Esophagus squamous epithelium (tissue), 4 donors: ENCODE measurements around the gene DHRS3.

Source experiments
- CTCF ChIP-seq, 6 experiments: fragments of 450-650 bp in 4 of 6; fragments of 200-600 bp in 2 of 6; sonication (generic) in 2 of 6; IDR thresholded peaks; one replicate each; pipeline ENCODE4 v1.5.1; 2016 to 2019; ENCODE audit warnings: antibody characterized with exemption in 6 of 6, mild to moderate bottlenecking in 4 of 6, moderate library complexity in 4 of 6
- POLR2A ChIP-seq, 4 donors: fragments of 450-650 bp; IDR thresholded peaks; one replicate each; pipeline ENCODE4 v1.6.1; 2017; ENCODE audit warnings: antibody characterized with exemption in 4 of 4, mild to moderate bottlenecking in 4 of 4, moderate library complexity in 3 of 4

- TF ChIP-seq POLR2A (IDR thresholded peaks at IDR 0.05): no peak
- no peak for TF ChIP-seq CTCF (IDR thresholded peaks at IDR 0.05)
Observed at GRCh38 chr1:12656575-12656974, 38.6 kb upstream of the DHRS3 start.
